NCI-H2196 (cell line): ENCODE measurements around the gene MDFI.
A peak's percentile ranks its signal among the peaks of the same experiment; 100 is the strongest.
"Not testable (repeated sequence)": the region's sequence is repeated elsewhere in the genome, so short reads cannot be mapped to it uniquely, and the experiment has no call there.

Source experiments
- DNase-seq: peaks from one replicate; lab custom pipeline; 2025; ENCODE audit not compliant: unreplicated experiment; lab: John Stamatoyannopoulos, UW

MDFI gene

DNA sequence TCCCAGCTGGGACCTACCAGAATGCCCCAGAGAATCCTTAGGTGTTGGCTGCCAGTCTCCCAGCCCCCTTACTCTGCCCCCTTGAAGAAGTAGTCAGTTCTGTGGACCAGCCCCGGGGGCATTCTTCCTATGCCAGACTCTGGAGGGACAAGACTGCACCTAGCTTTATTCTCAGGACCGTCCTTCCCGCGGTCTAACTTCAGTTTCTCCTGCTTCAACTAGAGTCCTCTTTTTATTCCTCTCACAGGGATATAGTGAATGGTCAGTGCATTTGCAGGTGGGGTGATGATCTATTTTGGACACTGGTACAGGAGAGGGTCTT is 35.9 kb upstream of the MDFI start:
- no peak for DNase-seq

GRCh38 chr6:41602864-41603608 is 35.2 kb upstream of the MDFI start:
- peak; percentile 79 for DNase-seq

DNA sequence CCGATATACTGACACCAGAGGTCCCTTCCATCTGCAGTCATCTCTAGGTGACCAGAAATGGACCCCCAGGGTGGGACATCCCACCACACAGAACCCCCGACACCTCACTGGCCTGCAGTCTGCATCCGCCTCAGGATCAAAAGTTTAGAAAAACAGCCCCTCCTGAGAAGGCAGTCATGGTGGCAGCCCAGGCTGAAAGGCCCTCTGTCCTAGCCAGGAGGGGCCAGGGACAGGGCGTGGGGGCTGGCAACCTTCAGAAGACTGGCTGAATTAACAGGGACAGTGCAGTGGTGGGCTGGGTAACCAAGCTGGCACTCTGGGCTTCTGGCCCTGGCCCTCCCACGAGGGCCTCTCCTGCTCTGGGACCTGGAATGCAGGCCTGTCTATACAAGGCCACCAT is 34.3 kb upstream of the MDFI start:
- no peak for DNase-seq

- DNase-seq = no peak
Observed at GRCh38 chr6:41605649-41606048, 32.6 kb upstream of the MDFI start.

DNA sequence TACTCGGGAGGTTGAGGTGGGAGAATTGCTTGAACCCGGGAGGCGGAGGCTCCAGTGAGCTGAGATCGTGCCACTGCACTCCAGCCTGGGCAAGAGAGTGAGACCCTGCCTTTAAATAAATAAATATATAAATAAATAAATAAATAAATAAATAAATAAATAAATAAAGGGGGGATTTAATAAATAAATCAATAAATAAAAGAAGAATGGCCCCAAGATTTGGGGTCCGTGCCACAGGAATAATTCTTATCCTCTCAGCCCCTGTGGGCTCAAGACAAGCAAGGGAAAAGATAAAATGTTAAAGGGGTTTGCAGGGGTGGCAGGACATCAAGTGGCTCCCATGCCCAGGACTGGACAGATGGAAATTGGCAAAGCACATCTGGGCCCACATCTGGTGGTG is 31.2 kb upstream of the MDFI start:
- DNase-seq = no peak

GRCh38 chr6:41607736-41608135 is 30.5 kb upstream of the MDFI start:
- no peak for DNase-seq

DNA sequence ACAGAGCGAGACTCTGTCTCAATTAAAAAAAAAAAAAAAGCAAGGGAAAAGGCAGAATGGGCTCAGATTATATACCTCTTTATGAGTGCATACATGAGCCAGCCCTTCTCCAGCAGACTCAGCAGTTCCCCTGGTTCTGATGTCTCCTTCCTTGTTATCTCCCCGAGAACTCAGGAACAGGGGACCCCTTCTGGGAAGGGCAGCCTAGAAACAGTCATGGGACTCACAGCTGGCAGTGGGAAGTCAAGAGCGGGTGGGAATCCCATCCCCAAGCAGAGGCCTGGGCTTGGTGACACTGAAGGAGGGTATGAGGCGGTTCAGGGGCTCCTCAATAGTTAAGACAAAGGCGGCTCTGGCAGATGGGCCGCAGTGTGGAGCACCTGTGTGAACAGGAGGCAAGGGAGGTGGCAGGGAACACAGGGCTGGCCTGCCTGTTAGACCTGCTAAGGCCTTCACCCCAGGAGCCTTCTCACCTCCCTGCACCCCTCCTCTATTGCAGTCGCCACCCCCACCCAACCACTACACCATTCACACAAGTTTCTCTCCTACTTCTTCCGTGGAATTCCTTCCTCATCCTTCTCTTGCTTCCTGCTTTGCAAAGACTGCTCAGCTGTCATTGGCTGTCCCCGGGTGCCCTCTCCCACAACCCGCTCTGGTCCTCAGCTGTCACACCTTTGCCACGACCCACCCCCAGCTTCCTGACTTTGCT is 29.7 kb upstream of the MDFI start:
- DNase-seq = no peak

GRCh38 chr6:41614715-41615114 is 23.6 kb upstream of the MDFI start:
- DNase-seq = no peak

DNA sequence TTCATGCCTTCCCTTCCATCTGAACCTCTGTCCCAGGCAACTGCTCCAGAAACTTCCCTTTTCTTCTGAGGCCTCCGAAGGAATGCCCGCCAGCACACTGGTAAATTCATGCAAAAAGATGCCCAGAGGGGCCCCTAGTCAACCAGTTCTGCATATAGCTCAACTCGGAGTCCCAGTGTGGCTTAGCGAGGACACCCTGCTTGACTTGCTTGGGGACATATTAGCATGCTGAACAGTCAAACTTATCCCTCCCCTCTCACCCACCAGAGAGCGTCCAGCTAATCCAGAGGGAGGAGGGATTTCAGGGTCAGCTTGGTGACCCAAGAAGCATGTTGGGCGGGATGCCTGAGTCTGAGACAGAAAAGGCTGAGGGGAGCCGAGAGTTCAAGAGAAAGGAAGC is 23.0 kb upstream of the MDFI start:
- no peak for DNase-seq

DNA sequence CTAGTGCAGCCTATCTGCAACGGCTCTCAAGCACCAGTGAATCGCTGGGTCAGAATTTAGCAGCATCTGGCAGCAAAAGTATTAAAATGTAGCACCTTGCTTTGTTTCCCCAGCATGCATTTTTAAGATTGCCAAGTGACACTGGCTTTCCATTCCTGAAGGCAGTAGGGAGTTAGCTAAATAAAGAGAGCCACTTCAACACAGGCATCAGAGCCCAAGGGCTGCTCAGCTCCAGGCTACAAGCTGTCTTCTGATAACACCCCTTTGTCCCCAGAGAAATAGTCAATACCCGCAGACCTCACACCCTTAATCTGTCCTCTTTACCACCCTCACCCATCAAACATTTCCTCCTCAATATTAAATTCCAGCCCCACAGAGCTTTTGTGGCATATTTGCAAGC is 19.7 kb upstream of the MDFI start:
- DNase-seq = no peak

GRCh38 chr6:41619193-41619592 is 19.1 kb upstream of the MDFI start:
- not testable (repeated sequence) for DNase-seq

DNA sequence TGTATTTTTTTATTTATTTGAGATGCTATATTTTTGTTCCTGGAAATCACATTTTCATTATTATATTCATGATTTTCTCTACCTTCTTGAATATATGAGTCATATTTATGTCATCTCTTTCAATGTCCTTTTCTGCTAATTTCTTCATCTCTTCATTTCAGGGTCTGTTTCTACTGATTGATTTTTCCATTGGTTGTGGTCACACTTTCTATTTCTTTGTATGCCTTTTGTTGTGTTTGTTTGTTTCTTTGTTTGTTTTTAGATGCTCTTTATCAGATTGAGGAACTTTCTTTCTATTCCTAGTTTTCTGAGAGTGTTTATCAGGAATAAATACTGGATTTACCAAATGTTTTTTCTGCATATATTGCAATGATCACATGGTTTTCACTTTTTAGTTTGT is 16.9 kb upstream of the MDFI start:
- no peak for DNase-seq

DNA sequence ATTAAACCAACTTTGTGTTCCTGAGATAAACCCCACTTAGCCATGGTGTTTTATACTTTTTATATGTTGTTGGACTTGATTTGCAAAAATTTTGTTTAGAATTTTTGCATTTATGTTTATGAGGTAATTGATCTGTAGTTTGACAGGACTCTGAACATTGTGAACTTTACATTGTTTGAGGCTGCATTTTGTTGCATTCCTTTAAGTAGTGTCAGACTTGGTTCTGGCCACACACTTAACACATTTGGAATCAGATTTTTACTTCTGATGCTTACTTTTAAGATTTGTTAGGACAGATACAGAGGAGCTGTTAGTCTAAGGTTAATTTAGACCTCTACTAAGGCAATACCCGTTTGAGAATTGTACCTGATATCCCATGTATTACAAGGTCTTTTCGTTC is 16.5 kb upstream of the MDFI start:
- DNase-seq = no peak

DNA sequence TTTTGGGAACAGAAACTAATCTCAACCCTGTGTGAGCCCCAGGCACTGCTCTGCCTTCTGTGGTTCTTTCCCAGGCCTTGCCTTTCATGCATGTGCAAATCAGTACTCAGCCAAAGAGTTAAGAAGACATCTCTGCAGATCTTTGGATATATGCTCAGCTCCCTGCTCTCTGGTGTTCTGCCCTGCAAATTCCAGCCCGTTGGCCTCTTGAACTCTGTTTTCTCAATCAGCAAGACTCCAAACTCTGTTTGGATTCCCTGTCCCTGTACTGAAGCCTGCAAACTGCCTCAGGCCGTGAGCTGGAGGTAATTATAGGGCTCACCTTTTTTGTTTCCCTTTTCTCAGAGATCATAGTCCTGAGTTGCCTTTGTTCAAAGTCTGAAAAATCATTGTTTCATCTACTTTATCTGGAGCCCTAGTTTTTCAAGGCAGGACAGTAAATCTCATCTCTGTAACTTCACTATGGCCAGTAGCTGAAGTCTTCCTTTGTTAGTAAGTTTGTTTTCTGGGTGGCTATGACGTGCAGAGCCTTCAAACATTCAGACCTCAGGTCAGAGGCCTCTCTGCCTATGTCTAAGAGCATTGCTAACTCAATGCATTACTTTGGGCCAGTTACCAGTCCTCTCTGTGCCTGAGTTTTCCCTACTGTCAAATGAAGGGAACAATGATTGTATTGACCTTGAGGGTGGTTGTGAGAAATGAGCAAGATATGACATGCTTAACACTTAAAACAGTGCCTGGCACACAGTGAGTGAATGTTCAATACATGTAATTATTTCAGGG is 15.9 kb upstream of the MDFI start:
- no peak for DNase-seq

- DNase-seq = no peak
Observed at GRCh38 chr6:41623330-41623729, 14.9 kb upstream of the MDFI start.

DNA sequence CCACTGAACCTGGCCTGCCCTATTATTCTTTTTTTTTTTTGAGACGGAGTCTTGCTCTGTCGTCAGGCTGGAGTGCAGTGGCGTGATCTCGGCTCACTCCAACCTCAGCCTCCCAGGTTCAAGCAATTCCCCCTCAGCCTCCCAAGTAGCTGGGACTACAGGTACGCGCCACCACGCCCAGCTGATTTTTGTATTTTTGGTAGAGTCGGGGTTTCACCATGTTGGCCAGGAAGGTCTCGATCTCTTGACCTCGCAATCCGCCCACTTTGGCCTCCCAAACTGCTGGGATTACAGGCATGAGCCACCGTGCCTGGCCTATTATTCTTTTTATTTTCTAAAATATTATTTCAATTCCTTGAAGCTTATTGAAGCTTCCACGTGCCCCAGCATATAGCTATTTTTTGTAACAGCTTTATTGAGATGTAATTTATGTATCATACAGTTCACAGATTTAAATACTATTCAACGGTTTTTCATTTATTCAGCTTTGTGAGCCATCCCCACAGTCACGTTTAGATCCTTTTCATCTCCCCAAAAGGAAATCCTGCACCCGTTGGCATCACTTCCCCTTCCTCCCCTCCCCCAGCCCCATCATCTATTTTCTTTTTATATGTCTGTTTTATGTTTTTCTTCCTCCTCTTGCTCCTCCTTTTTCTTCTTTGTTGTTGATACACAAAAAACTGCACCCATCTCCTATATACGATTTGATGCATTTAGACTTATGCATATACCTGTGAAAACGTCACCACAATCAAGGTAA is 13.5 kb upstream of the MDFI start:
- DNase-seq = no peak

GRCh38 chr6:41625442-41625841 is 12.8 kb upstream of the MDFI start:
- DNase-seq = peak; percentile 42

GRCh38 chr6:41626022-41626421 is 12.2 kb upstream of the MDFI start:
- no peak for DNase-seq

DNA sequence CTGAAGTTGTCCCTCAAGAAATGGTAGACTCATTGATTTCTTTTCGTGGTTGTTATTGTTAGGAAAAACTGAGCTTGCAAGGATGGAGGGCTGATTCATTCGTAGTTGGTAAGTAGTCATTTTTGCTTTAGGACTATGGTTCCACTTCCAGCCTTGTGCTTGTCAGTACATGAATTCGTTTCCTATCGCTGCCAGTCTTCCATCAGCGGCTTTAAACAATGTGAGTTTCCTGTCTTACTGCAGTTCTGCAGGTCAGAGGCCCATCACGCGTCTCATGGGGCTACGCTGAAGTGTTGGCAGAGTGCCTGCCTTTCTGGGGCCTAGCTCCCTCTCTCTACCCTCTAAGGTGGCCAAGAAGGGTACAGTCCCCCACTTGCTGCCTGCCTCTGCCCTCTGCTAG is 11.4 kb upstream of the MDFI start:
- no peak for DNase-seq

- no peak for DNase-seq
Observed at GRCh38 chr6:41629128-41629527, 9.1 kb upstream of the MDFI start.

GRCh38 chr6:41630069-41630468 is 8.2 kb upstream of the MDFI start:
- no peak for DNase-seq
